ENCODE measurements around the gene KCNMA1. TPM values are rescaled to one million over a fixed set of nuclear protein-coding genes. Genes with fewer than 3 reads are reported as not detected.

KCNMA1 gene
- total RNA-seq, 4 donors from 2014 or later = 146 to 300 (median 265) TPM

DNA sequence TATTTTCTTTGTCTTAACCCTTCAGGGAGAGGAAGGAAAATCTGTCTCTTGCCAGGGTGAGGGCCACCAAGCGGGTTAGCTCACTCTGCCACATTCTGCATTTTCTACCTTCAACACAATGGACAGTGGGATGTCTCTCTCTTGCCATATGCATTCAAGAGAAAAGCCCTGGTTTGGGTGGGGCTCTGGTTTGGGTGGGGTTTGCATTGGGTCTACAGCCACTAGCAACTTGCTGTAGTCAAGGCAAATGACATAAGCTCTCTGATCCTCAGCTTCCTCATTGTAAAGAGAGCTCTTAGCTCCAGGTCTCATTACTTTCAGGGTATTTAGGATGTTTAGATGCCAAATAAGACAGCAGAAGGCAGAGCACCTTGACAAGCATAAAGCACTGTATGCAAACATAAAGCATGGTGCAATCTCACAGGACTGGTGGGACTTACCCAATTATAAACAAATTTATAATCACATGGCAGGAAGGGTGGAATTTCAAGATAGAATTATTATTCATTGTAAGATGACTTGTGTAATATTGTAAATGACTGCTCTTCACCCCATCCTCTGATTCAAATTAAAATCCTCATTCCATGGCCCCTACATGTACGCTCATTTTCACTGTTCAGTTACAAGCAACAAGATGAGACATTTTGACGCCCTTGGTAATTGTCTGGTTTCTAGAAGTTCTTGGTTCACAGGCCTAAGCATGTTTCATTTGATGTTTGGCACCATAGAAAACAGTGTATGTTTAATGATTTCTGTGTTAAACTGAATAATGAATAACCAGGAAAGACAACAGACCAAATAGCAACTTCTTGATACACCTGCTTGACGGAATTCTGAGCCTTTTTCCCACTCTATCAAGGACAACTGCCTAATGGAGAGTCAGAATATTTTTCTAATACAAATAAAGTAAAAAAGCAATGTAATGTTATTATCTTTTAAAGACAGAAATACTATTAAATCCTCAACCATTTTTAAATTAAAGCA, 258.9 kb downstream of the KCNMA1 start:
- DNase-seq (ENCODE audit: extremely low spot score) = no peak
- Histone ChIP-seq H3K4me3 (no peak overlapping the region), H3K27me3 (no peaks in the 10 kb centered on the region), H3K36me3 (no peaks in the 10 kb centered on the region), H3K9me3 (no peaks in the 10 kb centered on the region), H3K4me1 (peaks cover 0 to 63% (median 50%) of the 10 kb centered on the region in 4 donors), H3K27ac (replicated peaks in 1 of 4) (peak overlapping the region; percentile 72 to 90 (median 82))
- no peak for TF ChIP-seq POLR2A (IDR thresholded peaks at IDR 0.05; ENCODE audit: low read depth)
- TF ChIP-seq, protein P1, sequence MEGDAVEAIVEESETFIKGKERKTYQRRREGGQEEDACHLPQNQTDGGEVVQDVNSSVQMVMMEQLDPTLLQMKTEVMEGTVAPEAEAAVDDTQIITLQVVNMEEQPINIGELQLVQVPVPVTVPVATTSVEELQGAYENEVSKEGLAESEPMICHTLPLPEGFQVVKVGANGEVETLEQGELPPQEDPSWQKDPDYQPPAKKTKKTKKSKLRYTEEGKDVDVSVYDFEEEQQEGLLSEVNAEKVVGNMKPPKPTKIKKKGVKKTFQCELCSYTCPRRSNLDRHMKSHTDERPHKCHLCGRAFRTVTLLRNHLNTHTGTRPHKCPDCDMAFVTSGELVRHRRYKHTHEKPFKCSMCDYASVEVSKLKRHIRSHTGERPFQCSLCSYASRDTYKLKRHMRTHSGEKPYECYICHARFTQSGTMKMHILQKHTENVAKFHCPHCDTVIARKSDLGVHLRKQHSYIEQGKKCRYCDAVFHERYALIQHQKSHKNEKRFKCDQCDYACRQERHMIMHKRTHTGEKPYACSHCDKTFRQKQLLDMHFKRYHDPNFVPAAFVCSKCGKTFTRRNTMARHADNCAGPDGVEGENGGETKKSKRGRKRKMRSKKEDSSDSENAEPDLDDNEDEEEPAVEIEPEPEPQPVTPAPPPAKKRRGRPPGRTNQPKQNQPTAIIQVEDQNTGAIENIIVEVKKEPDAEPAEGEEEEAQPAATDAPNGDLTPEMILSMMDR (IDR thresholded peaks at IDR 0.05) = no peak
- no peak for TF ChIP-seq POLR2AphosphoS5 (IDR thresholded peaks at IDR 0.05)
- WGBS = 95% methylated on average over 4 of the region's 4 CpGs
- intact Hi-C loops (cut with DNase I) = no loop called here

DNA sequence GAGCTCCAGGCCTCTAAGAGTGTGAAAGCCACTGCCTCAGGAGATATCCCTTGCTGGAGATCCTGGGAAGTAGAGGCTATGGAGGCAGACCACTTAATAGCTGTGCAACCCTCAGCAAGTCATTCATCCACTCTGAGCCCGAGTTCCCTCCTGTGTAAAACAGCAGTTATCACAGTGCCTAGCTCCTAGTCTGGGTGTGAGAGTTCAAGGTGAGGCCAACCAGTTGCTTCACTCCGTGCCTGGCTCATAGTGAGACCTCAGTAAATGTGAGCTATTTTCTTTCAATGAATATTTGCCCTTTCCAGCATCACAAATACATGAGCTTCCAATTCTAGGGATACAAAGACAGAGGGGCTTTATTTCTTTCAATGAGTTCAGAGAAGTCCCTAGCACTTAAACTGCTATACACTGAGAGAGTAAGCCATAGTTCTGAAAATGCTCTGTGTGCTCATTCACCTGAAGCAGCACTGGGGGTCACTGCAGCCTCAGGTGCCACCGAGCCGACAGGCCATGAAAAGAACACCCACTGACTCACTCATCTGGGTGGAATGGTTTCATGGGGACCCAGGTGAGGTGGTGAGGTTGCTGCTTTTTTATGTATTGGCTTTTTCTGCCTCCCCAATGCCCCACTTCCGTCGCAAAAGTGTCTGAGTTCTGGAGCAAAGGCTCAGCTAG, 259.8 kb downstream of the KCNMA1 start:
- TF ChIP-seq, protein P1 (IDR thresholded peaks at IDR 0.05) = peak in 1 of 3 experiments; percentile 19
- TF ChIP-seq POLR2A (IDR thresholded peaks at IDR 0.05; ENCODE audit: low read depth) (no peak), POLR2AphosphoS5 (IDR thresholded peaks at IDR 0.05) (no peak), EP300 (IDR thresholded peaks at IDR 0.05) (no peak)
- Histone ChIP-seq H3K27me3 (no peaks in the 10 kb centered on the region), H3K36me3 (no peaks in the 10 kb centered on the region), H3K27ac (replicated peaks in 1 of 4) (peak overlapping the region; percentile 72 to 90 (median 82)), H3K4me3 (no peak overlapping the region), H3K9me3 (no peaks in the 10 kb centered on the region), H3K4me1 (peaks cover 0 to 64% (median 56%) of the 10 kb centered on the region in 4 donors)
- WGBS = 81% methylated on average over 6 of the region's 6 CpGs
- intact Hi-C loops (cut with DNase I) = no loop called here
- no peak for DNase-seq (ENCODE audit: extremely low spot score)

DNA sequence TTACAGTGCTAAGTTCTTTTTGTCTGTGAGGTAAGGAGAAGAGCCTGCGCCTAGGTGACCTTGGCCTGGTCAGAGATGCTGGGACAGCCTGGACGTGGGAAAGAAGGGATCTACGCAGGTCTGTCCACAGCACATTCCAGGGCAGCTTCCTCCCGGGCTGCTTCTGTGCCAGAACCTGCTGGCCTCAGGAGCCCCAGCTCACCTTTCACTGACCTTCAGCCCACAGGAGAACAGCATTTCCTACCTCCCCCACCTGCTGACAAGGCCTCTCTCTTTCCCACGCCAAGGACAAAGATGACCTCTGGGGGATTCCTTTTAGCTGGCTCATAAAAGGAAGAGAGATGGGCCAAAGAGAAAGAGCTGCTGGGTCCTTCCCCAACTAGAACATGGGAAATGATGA, 260.6 kb downstream of the KCNMA1 start:
- intact Hi-C loops (cut with DNase I) = no loop called here
- no peaks in the 10 kb centered on the region for H3K9me3 ChIP-seq
- no peaks in the 10 kb centered on the region for H3K36me3 ChIP-seq
- H3K27ac ChIP-seq (replicated peaks in 1 of 4) = peak overlapping the region; percentile 72 to 90 (median 82)
- TF ChIP-seq POLR2AphosphoS5 (IDR thresholded peaks at IDR 0.05) (peak; percentile 16 to 39), EP300 (IDR thresholded peaks at IDR 0.05) (peak; percentile 78), POLR2A (IDR thresholded peaks at IDR 0.05; ENCODE audit: low read depth) (no peak)
- TF ChIP-seq, protein P1 (IDR thresholded peaks at IDR 0.05) = no peak
- no peak for DNase-seq (ENCODE audit: extremely low spot score)
- 61% methylated on average over 5 of the region's 5 CpGs for WGBS
- H3K4me1 ChIP-seq = peaks cover 0 to 64% (median 61%) of the 10 kb centered on the region in 4 donors
- no peak overlapping the region for H3K4me3 ChIP-seq
- no peaks in the 10 kb centered on the region for H3K27me3 ChIP-seq

DNA sequence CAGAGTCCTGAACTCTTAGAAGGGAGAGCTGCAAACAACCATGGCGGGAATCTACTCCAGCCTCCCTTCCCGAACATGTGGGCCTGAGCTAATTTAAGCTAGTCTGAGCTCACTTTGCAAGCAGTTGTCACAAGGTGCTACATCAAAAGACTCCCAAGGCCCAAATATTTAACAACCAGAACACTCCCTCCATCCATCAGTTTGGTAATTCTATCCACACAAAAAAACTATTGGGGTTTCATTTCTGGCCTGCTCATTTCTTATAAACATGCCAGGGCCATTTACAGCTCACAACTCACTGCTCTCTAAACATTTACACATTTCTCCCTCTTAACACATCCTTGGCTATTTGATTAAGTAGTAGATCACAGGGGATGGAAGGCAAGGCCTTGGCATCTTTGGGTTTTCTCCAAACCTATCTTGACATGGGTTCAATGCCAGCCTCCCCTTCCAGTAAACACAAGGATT, 263.4 kb downstream of the KCNMA1 start:
- no peak for DNase-seq (ENCODE audit: extremely low spot score)
- Histone ChIP-seq H3K9me3 (peaks cover 0 to 3% (median 2%) of the 10 kb centered on the region in 4 donors), H3K36me3 (no peaks in the 10 kb centered on the region), H3K4me3 (no peak overlapping the region), H3K27me3 (no peaks in the 10 kb centered on the region), H3K4me1 (peaks cover 0 to 83% (median 68%) of the 10 kb centered on the region in 4 donors), H3K27ac (replicated peaks in 1 of 4) (peak overlapping the region; percentile 72 to 90 (median 82))
- WGBS = 83% methylated on average over 2 of the region's 2 CpGs
- TF ChIP-seq POLR2AphosphoS5 (IDR thresholded peaks at IDR 0.05) (peak; percentile 59 to 64), POLR2A (IDR thresholded peaks at IDR 0.05; ENCODE audit: low read depth) (no peak), EP300 (IDR thresholded peaks at IDR 0.05) (peak; percentile 67)
- TF ChIP-seq, protein P1 (IDR thresholded peaks at IDR 0.05) = no peak
- intact Hi-C loops (cut with DNase I) = no loop called here
